ENCODE data around the gene IL15.

The IL15 gene

GRCh38 chr4:141768954-141769353, 132.6 kb downstream of the IL15 start:
- TF ChIP-seq TAF1 (IDR thresholded peaks at IDR 0.05; ENCODE audit: low read depth) (no peak), NFIC (IDR thresholded peaks at IDR 0.05) (no peak), YY1 (IDR thresholded peaks at IDR 0.05; ENCODE audit: low read depth) (no peak), ZBTB7A (IDR thresholded peaks at IDR 0.05; ENCODE audit: low read depth) (no peak), EP300 (IDR thresholded peaks at IDR 0.05; ENCODE audit: borderline replicate concordance) (no peak), CREB1 (IDR thresholded peaks at IDR 0.05; ENCODE audit: low read depth) (no peak), USF1 (IDR thresholded peaks at IDR 0.05) (no peak), RAD21 (IDR thresholded peaks at IDR 0.05; ENCODE audit: low read depth) (no peak), EGR1 (IDR thresholded peaks at IDR 0.05) (no peak), REST (IDR thresholded peaks at IDR 0.05; ENCODE audit: low read depth) (no peak), TEAD4 (IDR thresholded peaks at IDR 0.05) (no peak), FOXM1 (IDR thresholded peaks at IDR 0.05; ENCODE audit: borderline replicate concordance, low read depth) (no peak)

- no peak for TF ChIP-seq REST (IDR thresholded peaks at IDR 0.05; ENCODE audit: low read depth)
- no peak for TF ChIP-seq CREB1 (IDR thresholded peaks at IDR 0.05; ENCODE audit: low read depth)
- no peak for TF ChIP-seq MAX (IDR thresholded peaks at IDR 0.05)
- no peak for TF ChIP-seq TCF12 (IDR thresholded peaks at IDR 0.05; ENCODE audit: low read depth)
- TF ChIP-seq CEBPB (IDR thresholded peaks at IDR 0.05) = no peak
- no peak for TF ChIP-seq ZBTB7A (IDR thresholded peaks at IDR 0.05; ENCODE audit: low read depth)
- TF ChIP-seq TEAD4 (IDR thresholded peaks at IDR 0.05) = no peak
- TF ChIP-seq FOXM1 (IDR thresholded peaks at IDR 0.05; ENCODE audit: borderline replicate concordance, low read depth) = no peak
- TF ChIP-seq TAF1 (IDR thresholded peaks at IDR 0.05; ENCODE audit: low read depth) = no peak
- TF ChIP-seq EP300 (IDR thresholded peaks at IDR 0.05; ENCODE audit: borderline replicate concordance) = no peak
- no peak for TF ChIP-seq YY1 (IDR thresholded peaks at IDR 0.05; ENCODE audit: low read depth)
- TF ChIP-seq USF1 (IDR thresholded peaks at IDR 0.05) = no peak
- TF ChIP-seq NFIC (IDR thresholded peaks at IDR 0.05) = no peak
- no peak for TF ChIP-seq EGR1 (IDR thresholded peaks at IDR 0.05)
- no peak for TF ChIP-seq RAD21 (IDR thresholded peaks at IDR 0.05; ENCODE audit: low read depth)
Observed at GRCh38 chr4:141771889-141772830, 135.8 kb downstream of the IL15 start.

- no peak for TF ChIP-seq CREB1 (IDR thresholded peaks at IDR 0.05; ENCODE audit: low read depth)
- no peak for TF ChIP-seq TCF12 (IDR thresholded peaks at IDR 0.05; ENCODE audit: low read depth)
- no peak for TF ChIP-seq RAD21 (IDR thresholded peaks at IDR 0.05; ENCODE audit: low read depth)
- TF ChIP-seq MAX (IDR thresholded peaks at IDR 0.05) = no peak
- TF ChIP-seq TEAD4 (IDR thresholded peaks at IDR 0.05) = no peak
- TF ChIP-seq YY1 (IDR thresholded peaks at IDR 0.05; ENCODE audit: low read depth) = no peak
- no peak for TF ChIP-seq ZBTB7A (IDR thresholded peaks at IDR 0.05; ENCODE audit: low read depth)
- TF ChIP-seq EGR1 (IDR thresholded peaks at IDR 0.05) = no peak
- TF ChIP-seq USF1 (IDR thresholded peaks at IDR 0.05) = no peak
- no peak for TF ChIP-seq CEBPB (IDR thresholded peaks at IDR 0.05)
- TF ChIP-seq FOXM1 (IDR thresholded peaks at IDR 0.05; ENCODE audit: borderline replicate concordance, low read depth) = no peak
- TF ChIP-seq NFIC (IDR thresholded peaks at IDR 0.05) = no peak
- no peak for TF ChIP-seq TAF1 (IDR thresholded peaks at IDR 0.05; ENCODE audit: low read depth)
- TF ChIP-seq EP300 (IDR thresholded peaks at IDR 0.05; ENCODE audit: borderline replicate concordance) = no peak
- TF ChIP-seq REST (IDR thresholded peaks at IDR 0.05; ENCODE audit: low read depth) = no peak
Observed at GRCh38 chr4:141772838-141773237, 136.5 kb downstream of the IL15 start.
